Liver (tissue), 9 donors: ENCODE data around the gene HCN2. TPM values are rescaled to one million over a fixed set of nuclear protein-coding genes. Genes with fewer than 3 reads are reported as not detected.

Source experiments
- DNase-seq: peaks from one replicate; pipeline ENCODE4 v3.0.0-alpha.2; 2017; ENCODE audit warnings: low spot score
- H3K27ac ChIP-seq, 2 donors: one replicate each; pipeline ENCODE4 v1.7.0; 2013; ENCODE audit warnings: inconsistent platforms in 2 of 2, low read length in 2 of 2, control low read depth in 1 of 2, low read depth in 1 of 2, mild to moderate bottlenecking in 1 of 2
- H3K27me3 ChIP-seq, 4 donors: one replicate each; pipeline versions ENCODE4 v1.6.1 to v1.7.0; 2013; ENCODE audit warnings: low read length in 3 of 4, inconsistent platforms in 1 of 4, mild to moderate bottlenecking in 1 of 4, moderate library complexity in 1 of 4; ENCODE audit not compliant: control insufficient read depth in 4 of 4, insufficient read depth in 4 of 4
- H3K36me3 ChIP-seq, 4 donors: one replicate each; pipeline versions ENCODE4 v1.6.1 to v1.7.0; 2013; ENCODE audit warnings: low read length in 3 of 4, mild to moderate bottlenecking in 3 of 4, low read depth in 1 of 4, moderate library complexity in 1 of 4; ENCODE audit not compliant: control insufficient read depth in 4 of 4, insufficient read depth in 3 of 4
- H3K4me1 ChIP-seq, 4 donors: one replicate each; pipeline versions ENCODE4 v1.6.1 to v1.7.0; 2013; ENCODE audit warnings: low read length in 3 of 4, mild to moderate bottlenecking in 3 of 4, moderate library complexity in 1 of 4; ENCODE audit not compliant: control insufficient read depth in 4 of 4, insufficient read depth in 4 of 4
- H3K4me3 ChIP-seq, 3 donors: one replicate each; pipeline versions ENCODE4 v1.6.1 to v1.7.0; 2013; ENCODE audit warnings: low read length in 3 of 3, control low read depth in 1 of 3, low read depth in 1 of 3, mild to moderate bottlenecking in 1 of 3
- H3K9ac ChIP-seq, 2 donors: one replicate each; pipeline ENCODE4 v1.7.0; 2013; ENCODE audit warnings: low read length in 2 of 2, mild to moderate bottlenecking in 2 of 2, moderate library complexity in 2 of 2, control low read depth in 1 of 2, low read depth in 1 of 2
- H3K9me3 ChIP-seq, 4 donors: one replicate each; pipeline versions ENCODE4 v1.6.1 to v1.7.0; 2013; ENCODE audit warnings: low read length in 3 of 4; ENCODE audit not compliant: control insufficient read depth in 4 of 4
- ATF3 ChIP-seq: IDR thresholded peaks from 2 replicates; pipeline ENCODE4 v1.6.1; 2016; ENCODE audit warnings: antibody characterized with exemption
- EGR1 ChIP-seq, 2 donors: IDR thresholded peaks; 2 replicates each; pipeline ENCODE4 v1.6.1; 2016 to 2018; ENCODE audit warnings: antibody characterized with exemption in 2 of 2, low read depth in 2 of 2
- FOXA1 ChIP-seq: IDR thresholded peaks from 2 replicates; pipeline ENCODE4 v1.6.1; 2016; ENCODE audit warnings: antibody characterized with exemption
- GABPA ChIP-seq, 2 donors: IDR thresholded peaks in 1 of 2; conservative IDR thresholded peaks in 1 of 2; 2 replicates each; pipeline ENCODE4 v1.6.1; 2016; ENCODE audit warnings: antibody characterized with exemption in 2 of 2, mild to moderate bottlenecking in 1 of 2, moderate library complexity in 1 of 2
- HNF4A ChIP-seq, 2 donors: conservative IDR thresholded peaks; 2 replicates each; pipeline ENCODE4 v1.6.1; 2016; ENCODE audit warnings: antibody characterized with exemption in 2 of 2, mild to moderate bottlenecking in 2 of 2
- JUND ChIP-seq, 2 donors: IDR thresholded peaks; 2 replicates each; pipeline ENCODE4 v1.6.1; 2016; ENCODE audit warnings: antibody characterized with exemption in 2 of 2
- NR2F2 ChIP-seq: IDR thresholded peaks from 2 replicates; pipeline ENCODE4 v1.6.1; 2016; ENCODE audit warnings: antibody characterized with exemption
- RAD21 ChIP-seq, 2 donors: IDR thresholded peaks; 2 replicates each; pipeline ENCODE4 v1.6.1; 2016; ENCODE audit warnings: antibody characterized with exemption in 2 of 2, mild to moderate bottlenecking in 2 of 2
- SP1 ChIP-seq: IDR thresholded peaks from 2 replicates; pipeline ENCODE4 v1.6.1; 2018; ENCODE audit warnings: antibody characterized with exemption, mild to moderate bottlenecking
- TAF1 ChIP-seq: conservative IDR thresholded peaks from 2 replicates; pipeline ENCODE4 v1.6.1; 2016; ENCODE audit warnings: antibody characterized with exemption, mild to moderate bottlenecking
- YY1 ChIP-seq: IDR thresholded peaks from 2 replicates; pipeline ENCODE4 v1.6.1; 2016; ENCODE audit warnings: antibody characterized with exemption, mild to moderate bottlenecking
- WGBS: extraction: QIAGEN DNeasy Blood & Tissue Kit; methylation state at CpG from one replicate; pipeline ENCODE4 v1.1.7; 2013; 5-methylcytosine and 5-hydroxymethylcytosine counted together
- polyA plus RNA-seq, 2 donors: library from polyadenylated mRNA; stranded (reverse) in 1 of 2; unstranded in 1 of 2; fragments of 200-250 nt in 1 of 2; fragments of >200 nt in 1 of 2; fragmentation: Nextera tagmentation in 1 of 2; extraction: Ambion mirVana in 1 of 2; gene quantifications; one replicate each; pipeline versions ENCODE4 v1.2.1 to v1.2.3, GENCODE V29; 2013 to 2015
- total RNA-seq, 2 donors: library from RNA; depleted of rRNA; stranded (reverse); fragments of >200 nt; gene quantifications; one replicate each; pipeline ENCODE4 v1.2.3, GENCODE V29; 2014
- TF ChIP-seq, protein P1 (sequence below): IDR thresholded peaks from 2 replicates; pipeline ENCODE4 v1.6.1; 2016; ENCODE audit warnings: antibody characterized with exemption
- donor health status: healthy.
- donor health status: healthy.
- donor health status: healthy.
- donor health status: healthy.
- donor health status: healthy.

The HCN2 gene
- total and polyA plus RNA-seq, 4 donors = 0.05 to 0.17 (median 0.13) TPM; not detected in 1

DNA sequence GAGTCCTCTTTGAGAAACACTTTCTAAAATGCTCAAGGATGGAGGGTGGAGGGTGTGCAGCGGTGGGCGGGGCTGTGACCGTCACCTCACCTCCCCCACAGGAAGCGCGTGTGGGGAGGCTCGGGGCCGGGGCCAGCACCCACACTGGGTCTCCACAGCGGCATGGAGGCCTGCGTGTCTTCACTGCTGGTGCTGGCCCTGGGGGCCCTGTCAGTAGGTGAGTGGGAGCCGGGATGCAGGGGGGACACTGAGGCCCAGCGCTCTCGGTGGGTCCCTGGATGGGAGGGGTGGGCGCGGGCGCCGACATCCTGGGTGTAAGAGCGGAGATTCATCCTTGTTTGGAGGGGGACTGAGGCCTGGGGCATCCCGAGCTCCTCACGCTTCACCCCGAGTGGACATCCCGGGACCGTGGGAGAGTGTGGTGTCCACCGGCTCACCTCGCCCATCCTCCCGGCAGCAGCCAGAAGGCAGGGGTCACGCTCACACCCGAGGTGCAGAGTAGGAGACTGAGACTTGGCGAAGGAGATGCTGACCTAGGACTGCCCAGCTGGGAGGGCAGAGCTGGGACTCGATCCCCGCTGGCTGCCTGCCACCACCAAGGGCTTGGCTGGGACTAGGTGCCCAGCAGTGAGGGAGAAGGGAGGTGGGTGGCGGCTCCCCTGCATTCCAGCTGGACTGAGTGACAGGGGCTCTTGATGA lies 45.6 kb upstream of the HCN2 start, which contains the start of gene GZMM:
Gene GZMM, plus strand, starts transcription at position 144 of the 699 bp plus-strand sequence. Its CDS starts 19 bp downstream, at position 163.
- 60% methylated on average over 31 of the region's 31 CpGs for WGBS

GRCh38 chr19:547117-547516 lies 42.6 kb upstream of the HCN2 start:
- no peaks in the 10 kb centered on the region for H3K27me3 ChIP-seq
- H3K4me3 ChIP-seq = no peak overlapping the region
- H3K4me1 ChIP-seq = no peaks in the 10 kb centered on the region
- H3K9ac ChIP-seq = no peak overlapping the region
- peaks cover 0 to 3% (median 2%) of the 10 kb centered on the region in 4 donors for H3K36me3 ChIP-seq
- no peak overlapping the region for H3K27ac ChIP-seq
- DNase-seq = no peak
- 91% methylated on average over 15 of the region's 15 CpGs for WGBS
- H3K9me3 ChIP-seq = no peaks in the 10 kb centered on the region
- TF ChIP-seq SP1 = no peak
- no peak for TF ChIP-seq ATF3
- no peak for TF ChIP-seq EGR1 (IDR thresholded peaks at IDR 0.05; ENCODE audit: low read depth in 2 of 2)
- TF ChIP-seq FOXA1 = no peak
- TF ChIP-seq GABPA (IDR thresholded peaks at IDR 0.05 in 1 of 2, conservative IDR thresholded peaks at IDR 0.05 in 1 of 2) = no peak
- no peak for TF ChIP-seq NR2F2
- no peak for TF ChIP-seq YY1

More for the DNA sequence above, 45.6 kb upstream of the HCN2 start, which contains the start of gene GZMM:
- Histone ChIP-seq H3K9me3 (no peaks in the 10 kb centered on the region), H3K27ac (no peak within 1 kb of the TSS), H3K4me3 (no peak within 1 kb of the TSS), H3K27me3 (no peaks in the 10 kb centered on the region), H3K9ac (no peak within 1 kb of the TSS), H3K4me1 (no peaks in the 10 kb centered on the region), H3K36me3 (peaks cover 0 to 18% (median 4%) of the 10 kb centered on the region in 4 donors)
- no peak for TF ChIP-seq RAD21 (IDR thresholded peaks at IDR 0.05)
- no peak for TF ChIP-seq TAF1
- no peak for TF ChIP-seq EGR1 (IDR thresholded peaks at IDR 0.05; ENCODE audit: low read depth in 2 of 2)
- no peak for TF ChIP-seq FOXA1
- TF ChIP-seq, protein P1, sequence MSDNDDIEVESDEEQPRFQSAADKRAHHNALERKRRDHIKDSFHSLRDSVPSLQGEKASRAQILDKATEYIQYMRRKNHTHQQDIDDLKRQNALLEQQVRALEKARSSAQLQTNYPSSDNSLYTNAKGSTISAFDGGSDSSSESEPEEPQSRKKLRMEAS = no peak
- DNase-seq = no peak

GRCh38 chr19:547836-548720 lies 41.6 kb upstream of the HCN2 start:
- TF ChIP-seq GABPA (IDR thresholded peaks at IDR 0.05 in 1 of 2, conservative IDR thresholded peaks at IDR 0.05 in 1 of 2) (no peak), JUND (IDR thresholded peaks at IDR 0.05) (no peak), HNF4A (conservative IDR thresholded peaks at IDR 0.05) (no peak), NR2F2 (no peak), YY1 (no peak)
- TF ChIP-seq, protein P1 = no peak
- 86% methylated on average over 26 of the region's 26 CpGs for WGBS
- H3K9me3 ChIP-seq = no peaks in the 10 kb centered on the region
- H3K27ac ChIP-seq = no peak overlapping the region
- H3K27me3 ChIP-seq = no peaks in the 10 kb centered on the region
- no peak overlapping the region for H3K9ac ChIP-seq
- no peaks in the 10 kb centered on the region for H3K4me1 ChIP-seq
- no peak for DNase-seq
- H3K36me3 ChIP-seq = no peaks in the 10 kb centered on the region
- no peak overlapping the region for H3K4me3 ChIP-seq
